ENCODE results near the gene GTPBP6. TPM values are rescaled to one million over a fixed set of nuclear protein-coding genes. Genes with fewer than 3 reads are reported as not detected.

The GTPBP6 gene, protein sequence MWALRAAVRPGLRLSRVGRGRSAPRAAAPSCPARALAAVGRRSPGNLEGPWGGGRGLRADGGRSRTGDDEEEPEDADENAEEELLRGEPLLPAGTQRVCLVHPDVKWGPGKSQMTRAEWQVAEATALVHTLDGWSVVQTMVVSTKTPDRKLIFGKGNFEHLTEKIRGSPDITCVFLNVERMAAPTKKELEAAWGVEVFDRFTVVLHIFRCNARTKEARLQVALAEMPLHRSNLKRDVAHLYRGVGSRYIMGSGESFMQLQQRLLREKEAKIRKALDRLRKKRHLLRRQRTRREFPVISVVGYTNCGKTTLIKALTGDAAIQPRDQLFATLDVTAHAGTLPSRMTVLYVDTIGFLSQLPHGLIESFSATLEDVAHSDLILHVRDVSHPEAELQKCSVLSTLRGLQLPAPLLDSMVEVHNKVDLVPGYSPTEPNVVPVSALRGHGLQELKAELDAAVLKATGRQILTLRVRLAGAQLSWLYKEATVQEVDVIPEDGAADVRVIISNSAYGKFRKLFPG
- total RNA-seq (10 to 100 TPM; 34.7 to 44.7 TPM), polyA plus RNA-seq (10 to 100 TPM; 38.8 to 62.6 TPM)
- long read RNA-seq, donor 1, transcript GTPBP6-201 (10 exons, 1,907 nt), result major isoform, 8 of 37 reads
- long read RNA-seq, donor 1, partial matches to known transcripts, result 15 of 37 reads
- long read RNA-seq, donor 1, other reads (novel, unspliced or antisense), result 13 of 37 reads
- long read RNA-seq, donor 2, transcript GTPBP6-201 (10 exons, 1,907 nt), result major isoform, 35 of 50 reads
- long read RNA-seq, donor 2, partial matches to known transcripts, result 5 of 50 reads
- long read RNA-seq, donor 2, other reads (novel, unspliced or antisense), result 9 of 50 reads

DNA sequence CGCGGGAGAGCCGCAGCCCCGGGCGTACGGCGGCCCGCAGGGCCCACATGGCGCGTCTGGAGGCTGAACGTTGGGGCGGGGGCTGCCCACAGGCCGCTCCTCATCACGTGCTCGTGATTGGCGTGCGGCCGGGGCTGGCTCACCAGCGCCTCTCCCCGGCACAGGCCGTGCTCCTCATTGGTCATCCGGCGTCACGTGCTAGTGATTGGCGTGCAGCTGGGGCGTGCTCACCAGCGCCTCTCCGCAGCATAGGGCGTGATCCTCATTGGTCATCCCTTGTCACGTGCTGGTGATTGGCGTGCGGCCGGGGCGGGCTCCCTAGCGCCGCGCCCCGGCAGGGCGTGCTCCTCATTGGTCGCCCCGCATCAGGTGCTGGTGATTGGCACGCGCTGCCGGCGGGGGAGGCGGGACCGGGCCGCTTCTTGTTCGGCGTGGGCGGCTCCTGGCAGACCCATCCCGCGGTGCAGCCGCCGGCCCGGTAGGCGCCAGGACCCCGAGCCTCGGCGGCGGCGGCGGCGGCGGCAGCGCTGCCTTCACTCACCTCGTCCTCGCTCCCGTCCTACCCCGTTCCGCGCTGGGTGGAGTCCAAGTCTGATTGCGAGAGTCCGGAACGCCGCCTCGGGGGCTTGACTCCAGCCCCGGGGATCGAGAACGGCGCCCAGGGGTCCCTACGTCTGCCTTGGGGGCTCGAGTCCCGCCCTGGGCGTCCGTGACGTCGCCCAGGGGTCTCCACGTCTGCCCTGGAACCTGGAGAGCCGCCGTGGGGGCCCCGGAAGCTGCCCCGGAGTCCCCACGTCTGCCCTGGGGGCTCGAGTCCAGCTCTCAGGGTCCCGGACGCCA is at the start of gene GTPBP6:
GTPBP6 (minus strand) TSS at position 58 of the 840 bp plus-strand sequence; CDS start at position 49, 9 bp downstream.
- Histone ChIP-seq H3K9me3 (ENCODE audit: control insufficient read depth, low read length) (no peaks in the 10 kb centered on the region), H3K27ac (ENCODE audit: low read depth in 1 of 2, low read length in 2 of 2) (peak within 1 kb of the TSS; percentile 23 to 97), H3K4me1 (ENCODE audit: control insufficient read depth in 1 of 2, insufficient read depth in 2 of 2, low read length in 2 of 2) (peaks cover 0 to 3% of the 10 kb centered on the region in 2 donors), H3K4me3 (ENCODE audit: low read length in 2 of 2) (peak within 1 kb of the TSS; percentile 87 to 95), H3K36me3 (ENCODE audit: control insufficient read depth in 1 of 2, insufficient read depth in 2 of 2, low read length in 1 of 2) (peaks cover 3 to 4% of the 10 kb centered on the region in 2 donors), H3K27me3 (ENCODE audit: control insufficient read depth in 1 of 2, insufficient read depth in 2 of 2, low read length in 1 of 2) (no peaks in the 10 kb centered on the region)
- ATAC-seq (ENCODE audit: low FRiP score) (peak; percentile 97), DNase-seq (peak; percentile 100)
- intact Hi-C loops (cut with DNase I), result loop anchor here (5.0 kb wide), 2 partner anchors 37 to 68 kb away; partner anchors contain the start of genes PPP2R3B (in 2 of the 2) and PLCXD1 (in 1 of the 2)
- WGBS, 2 donors, result 0% methylated on average over 61 to 97 of the region's 97 CpGs

DNA sequence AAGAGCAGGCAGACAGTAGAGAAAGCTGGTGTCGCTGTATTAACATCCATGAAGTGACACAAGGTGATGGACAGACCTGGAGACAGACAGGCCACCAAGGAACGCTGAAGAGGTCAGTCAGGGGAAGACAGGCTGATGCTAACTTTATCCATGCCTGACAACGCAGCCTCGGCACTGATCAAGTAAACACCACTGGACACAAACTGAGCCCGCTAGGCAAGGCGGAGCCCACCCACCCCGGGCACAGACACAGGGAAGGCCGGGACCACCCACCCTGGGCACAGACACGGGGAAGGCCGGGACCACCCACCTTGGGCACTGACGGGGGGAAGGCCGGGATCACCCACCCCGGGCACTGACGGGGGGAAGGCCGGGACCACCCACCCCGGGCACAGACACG is 49.3 kb upstream of the GTPBP6 start:
- H3K27me3 ChIP-seq (ENCODE audit: control insufficient read depth in 1 of 2, insufficient read depth in 2 of 2, low read length in 1 of 2), result no peaks in the 10 kb centered on the region
- ATAC-seq (ENCODE audit: low FRiP score) (no peak), DNase-seq (no peak)
- no peaks in the 10 kb centered on the region for H3K4me1 ChIP-seq (ENCODE audit: control insufficient read depth in 1 of 2, insufficient read depth in 2 of 2, low read length in 2 of 2)
- 84 to 89% methylated on average over 15 to 17 of the region's 17 CpGs for WGBS, 2 donors
- no peak overlapping the region for H3K4me3 ChIP-seq (ENCODE audit: low read length in 2 of 2)
- intact Hi-C loops (cut with DNase I), result no loop called here
- H3K9me3 ChIP-seq (ENCODE audit: control insufficient read depth, low read length), result no peaks in the 10 kb centered on the region
- H3K36me3 ChIP-seq (ENCODE audit: control insufficient read depth in 1 of 2, insufficient read depth in 2 of 2, low read length in 1 of 2), result no peaks in the 10 kb centered on the region
- no peak overlapping the region for H3K27ac ChIP-seq (ENCODE audit: low read depth in 1 of 2, low read length in 2 of 2)

DNA sequence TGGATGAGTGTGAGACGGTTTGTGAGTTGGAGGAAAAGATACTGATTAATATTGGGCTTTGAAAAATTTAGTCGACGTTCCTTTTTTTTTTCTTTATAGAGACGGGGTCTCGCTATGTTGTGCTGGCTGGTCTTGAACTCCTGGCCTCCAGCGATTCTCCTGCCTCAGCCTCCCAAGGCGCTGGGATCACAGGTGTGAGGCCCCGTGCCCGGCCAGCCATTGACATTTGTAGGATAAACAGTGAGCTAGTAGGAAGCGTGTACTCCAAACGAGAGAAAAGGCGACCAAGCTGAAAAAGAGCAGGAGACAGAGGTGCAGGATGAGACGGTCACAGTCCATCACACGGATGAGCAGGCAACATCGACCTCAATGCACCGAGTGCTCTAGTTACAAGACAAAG is 48.8 kb upstream of the GTPBP6 start:
- Histone ChIP-seq H3K4me1 (ENCODE audit: control insufficient read depth in 1 of 2, insufficient read depth in 2 of 2, low read length in 2 of 2) (no peaks in the 10 kb centered on the region), H3K27ac (ENCODE audit: low read depth in 1 of 2, low read length in 2 of 2) (no peak overlapping the region), H3K4me3 (ENCODE audit: low read length in 2 of 2) (no peak overlapping the region), H3K9me3 (ENCODE audit: control insufficient read depth, low read length) (no peaks in the 10 kb centered on the region), H3K36me3 (ENCODE audit: control insufficient read depth in 1 of 2, insufficient read depth in 2 of 2, low read length in 1 of 2) (no peaks in the 10 kb centered on the region), H3K27me3 (ENCODE audit: control insufficient read depth in 1 of 2, insufficient read depth in 2 of 2, low read length in 1 of 2) (no peaks in the 10 kb centered on the region)
- intact Hi-C loops (cut with DNase I), result no loop called here
- DNase-seq (peak in 1 of 2 donors; percentile 13), ATAC-seq (ENCODE audit: low FRiP score) (no peak)
- WGBS, 2 donors, result 95 to 96% methylated on average over 16 of the region's 16 CpGs

DNA sequence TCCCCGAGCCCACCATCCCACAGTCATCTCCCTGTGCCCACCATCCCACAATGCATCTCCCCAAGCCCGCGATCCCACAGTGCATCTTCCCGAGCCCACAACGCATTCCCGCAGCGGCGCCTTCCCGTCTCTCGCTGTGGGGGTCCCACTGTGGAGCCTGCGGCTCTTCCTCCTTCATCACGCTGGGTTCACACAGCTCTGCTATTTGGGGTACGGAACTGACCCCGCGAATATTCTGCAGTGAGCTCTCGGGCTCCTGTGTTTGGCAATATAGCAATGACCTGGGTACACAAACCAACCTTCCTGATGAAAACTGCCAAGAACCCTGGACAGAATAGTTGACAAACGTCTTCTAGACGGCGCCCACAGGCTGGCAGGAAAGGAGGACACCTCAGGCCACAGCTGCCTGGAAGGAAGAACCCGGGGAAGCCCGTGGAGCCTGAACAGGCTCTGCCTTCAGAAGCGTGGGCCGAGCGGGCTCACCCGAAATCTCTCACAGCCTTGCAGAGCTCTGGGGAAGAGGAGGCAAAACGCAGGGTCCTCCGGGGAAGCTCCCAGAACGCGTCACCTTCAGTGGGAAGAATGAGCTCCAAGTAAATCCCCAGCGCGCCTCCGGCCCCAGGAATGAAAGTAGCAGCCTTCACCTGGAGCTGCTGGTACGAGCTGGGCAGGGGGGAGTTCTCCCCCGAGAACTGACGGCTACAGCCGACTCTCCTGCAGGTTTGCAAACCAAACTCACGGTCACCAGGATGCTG is 45.2 kb upstream of the GTPBP6 start:
- intact Hi-C loops (cut with DNase I), result no loop called here
- Histone ChIP-seq H3K36me3 (ENCODE audit: control insufficient read depth in 1 of 2, insufficient read depth in 2 of 2, low read length in 1 of 2) (peaks cover 0 to 2% of the 10 kb centered on the region in 2 donors), H3K4me3 (ENCODE audit: low read length in 2 of 2) (no peak overlapping the region), H3K27me3 (ENCODE audit: control insufficient read depth in 1 of 2, insufficient read depth in 2 of 2, low read length in 1 of 2) (no peaks in the 10 kb centered on the region), H3K4me1 (ENCODE audit: control insufficient read depth in 1 of 2, insufficient read depth in 2 of 2, low read length in 2 of 2) (no peaks in the 10 kb centered on the region), H3K9me3 (ENCODE audit: control insufficient read depth, low read length) (no peaks in the 10 kb centered on the region), H3K27ac (ENCODE audit: low read depth in 1 of 2, low read length in 2 of 2) (no peak overlapping the region)
- WGBS, 2 donors, result 96 to 97% methylated on average over 37 of the region's 37 CpGs
- peak in 1 of 2 donors; percentile 69 for DNase-seq
- no peak for ATAC-seq (ENCODE audit: low FRiP score)

DNA sequence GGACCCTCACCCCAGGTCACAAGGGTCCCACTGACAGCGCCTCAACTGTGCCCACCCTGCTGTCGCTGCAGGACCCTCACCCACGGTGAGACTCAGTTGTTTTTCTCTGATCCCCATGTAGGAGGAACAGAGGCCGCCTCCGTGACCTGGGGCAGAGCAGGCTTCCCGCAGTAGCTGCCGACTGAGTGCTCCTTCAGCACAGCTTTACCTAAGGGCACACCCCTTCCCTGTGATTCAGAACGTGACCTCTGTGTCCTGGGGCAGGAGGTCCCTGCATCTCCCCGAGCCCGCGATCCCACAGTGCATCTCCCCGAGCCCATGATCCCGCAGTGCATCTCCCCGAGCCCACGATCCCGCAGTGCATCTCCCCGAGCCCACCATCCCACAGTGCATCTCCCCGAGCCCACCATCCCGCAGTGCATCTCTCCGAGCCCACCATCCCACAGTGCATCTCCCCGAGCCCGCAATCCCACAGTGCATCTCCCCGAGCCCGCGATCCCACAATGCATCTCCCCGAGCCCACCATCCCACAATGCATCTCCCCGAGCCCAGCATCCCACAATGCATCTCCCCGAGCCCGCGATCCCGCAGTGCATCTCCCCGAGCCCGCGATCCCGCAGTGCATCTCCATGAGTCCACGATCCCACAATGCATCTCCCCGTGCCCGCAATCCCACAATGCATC is 44.5 kb upstream of the GTPBP6 start:
- intact Hi-C loops (cut with DNase I), result no loop called here
- no peak overlapping the region for H3K27ac ChIP-seq (ENCODE audit: low read depth in 1 of 2, low read length in 2 of 2)
- DNase-seq (peak in 1 of 2 donors; percentile 44), ATAC-seq (ENCODE audit: low FRiP score) (no peak)
- WGBS, 2 donors, result 81 to 82% methylated on average over 38 of the region's 38 CpGs
- H3K4me3 ChIP-seq (ENCODE audit: low read length in 2 of 2), result no peak overlapping the region
- H3K27me3 ChIP-seq (ENCODE audit: control insufficient read depth in 1 of 2, insufficient read depth in 2 of 2, low read length in 1 of 2), result no peaks in the 10 kb centered on the region
- H3K9me3 ChIP-seq (ENCODE audit: control insufficient read depth, low read length), result no peaks in the 10 kb centered on the region
- H3K36me3 ChIP-seq (ENCODE audit: control insufficient read depth in 1 of 2, insufficient read depth in 2 of 2, low read length in 1 of 2), result peaks cover 0 to 2% of the 10 kb centered on the region in 2 donors
- no peaks in the 10 kb centered on the region for H3K4me1 ChIP-seq (ENCODE audit: control insufficient read depth in 1 of 2, insufficient read depth in 2 of 2, low read length in 2 of 2)

DNA sequence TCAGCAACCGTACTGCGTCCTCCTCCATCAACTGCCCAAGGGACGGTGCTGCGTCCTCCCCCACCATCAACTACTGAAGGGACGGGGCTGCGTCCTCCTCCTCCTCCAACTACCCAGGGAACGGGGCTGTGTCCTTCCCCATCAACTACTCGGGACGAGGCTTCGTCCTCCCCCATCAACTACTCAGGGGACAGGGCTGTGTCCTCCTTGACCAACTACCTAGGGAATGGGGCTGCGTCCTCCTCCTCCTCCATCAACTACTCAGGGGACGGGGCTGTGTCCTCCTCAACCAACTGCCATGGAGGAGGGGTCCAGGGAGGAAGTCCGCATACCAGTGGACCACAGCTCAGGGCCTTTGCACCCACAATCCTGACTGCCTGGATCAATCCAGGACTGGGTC is 43.8 kb upstream of the GTPBP6 start:
- Histone ChIP-seq H3K36me3 (ENCODE audit: control insufficient read depth in 1 of 2, insufficient read depth in 2 of 2, low read length in 1 of 2) (peaks cover 0 to 2% of the 10 kb centered on the region in 2 donors), H3K9me3 (ENCODE audit: control insufficient read depth, low read length) (no peaks in the 10 kb centered on the region), H3K4me3 (ENCODE audit: low read length in 2 of 2) (no peak overlapping the region), H3K27ac (ENCODE audit: low read depth in 1 of 2, low read length in 2 of 2) (no peak overlapping the region), H3K4me1 (ENCODE audit: control insufficient read depth in 1 of 2, insufficient read depth in 2 of 2, low read length in 2 of 2) (no peaks in the 10 kb centered on the region), H3K27me3 (ENCODE audit: control insufficient read depth in 1 of 2, insufficient read depth in 2 of 2, low read length in 1 of 2) (no peaks in the 10 kb centered on the region)
- DNase-seq (peak in 1 of 2 donors; percentile 36), ATAC-seq (ENCODE audit: low FRiP score) (peak; percentile 11)
- intact Hi-C loops (cut with DNase I), result no loop called here
- WGBS, 2 donors, result 97 to 98% methylated on average over 13 of the region's 13 CpGs

DNA sequence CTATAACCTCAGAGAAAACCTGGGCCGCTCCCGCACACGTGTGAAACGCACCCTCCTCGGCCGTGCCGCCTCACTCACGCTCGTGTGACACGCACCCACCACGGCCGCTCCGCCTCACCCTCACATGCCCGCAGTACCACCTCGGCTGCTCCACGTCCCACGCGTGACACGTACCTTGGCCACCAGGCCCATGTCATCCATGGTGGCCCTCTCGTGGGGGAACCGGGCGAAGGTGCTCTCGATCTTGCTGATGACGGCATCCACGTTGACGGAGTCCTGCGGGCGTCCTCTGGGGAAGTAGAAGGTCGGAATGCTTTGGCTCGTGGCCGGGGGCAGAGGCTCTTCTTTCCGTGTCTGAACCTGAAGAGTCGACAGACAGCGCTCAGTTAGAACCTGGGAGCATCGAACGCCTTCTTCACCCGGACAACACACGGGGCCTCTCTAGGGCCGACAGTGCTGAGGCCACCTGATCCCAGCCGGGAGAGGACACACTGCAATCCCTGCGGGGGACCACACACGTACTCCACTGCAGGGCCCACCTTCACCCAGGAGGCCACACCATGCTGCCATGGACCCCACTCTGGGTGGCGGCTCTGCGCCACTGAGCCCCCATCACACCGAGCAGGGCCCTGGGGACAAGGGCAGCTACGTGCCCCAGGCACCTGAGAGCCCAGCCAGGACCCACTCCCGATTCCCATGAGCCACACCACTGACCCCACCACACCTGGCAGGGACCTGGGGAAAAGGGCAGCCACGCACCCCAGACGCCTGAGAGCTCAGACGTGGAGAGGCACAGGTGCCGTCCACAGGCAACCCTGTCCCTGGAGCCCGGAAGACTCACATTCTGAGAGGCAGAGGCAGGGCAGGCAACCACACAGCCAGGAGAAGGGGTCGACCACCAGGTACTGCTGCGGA is 42.9 kb upstream of the GTPBP6 start:
- ATAC-seq (ENCODE audit: low FRiP score), result peak; percentile 38

More for the DNA sequence above, 42.9 kb upstream of the GTPBP6 start:
- WGBS, 2 donors, result 97% methylated on average over 54 of the region's 54 CpGs
- peaks cover 0 to 2% of the 10 kb centered on the region in 2 donors for H3K36me3 ChIP-seq (ENCODE audit: control insufficient read depth in 1 of 2, insufficient read depth in 2 of 2, low read length in 1 of 2)
- intact Hi-C loops (cut with DNase I), result no loop called here
- no peaks in the 10 kb centered on the region for H3K27me3 ChIP-seq (ENCODE audit: control insufficient read depth in 1 of 2, insufficient read depth in 2 of 2, low read length in 1 of 2)
- no peak overlapping the region for H3K27ac ChIP-seq (ENCODE audit: low read depth in 1 of 2, low read length in 2 of 2)
- DNase-seq, result peak in 1 of 2 donors; percentile 70
- H3K4me1 ChIP-seq (ENCODE audit: control insufficient read depth in 1 of 2, insufficient read depth in 2 of 2, low read length in 2 of 2), result no peaks in the 10 kb centered on the region
- no peak overlapping the region for H3K4me3 ChIP-seq (ENCODE audit: low read length in 2 of 2)
- H3K9me3 ChIP-seq (ENCODE audit: control insufficient read depth, low read length), result no peaks in the 10 kb centered on the region
